Omental fat pad (tissue), 4 donors: ENCODE results near the gene NMU. TPM values are rescaled to one million over a fixed set of nuclear protein-coding genes. Genes with fewer than 3 reads are reported as not detected.

Source experiments
- ATAC-seq: fragments of 150-250 bp; one replicate; pipeline ENCODE4 v1.9.1; 2016; ENCODE audit warnings: mild to moderate bottlenecking, moderate library complexity; ENCODE audit not compliant: low FRiP score
- DNase-seq: peaks from one replicate; pipeline ENCODE4 v3.0.0-alpha.2; 2019; ENCODE audit warnings: low spot score
- CTCF ChIP-seq, 3 donors: fragments of 450-650 bp; IDR thresholded peaks; one replicate each; pipeline ENCODE4 v1.5.1; 2016 to 2017; ENCODE audit warnings: antibody characterized with exemption in 3 of 3, mild to moderate bottlenecking in 3 of 3, moderate library complexity in 2 of 3
- total RNA-seq, 4 donors: library from RNA; depleted of rRNA; stranded (reverse); fragments of >200 nt; gene quantifications; one replicate each; pipeline ENCODE4 v1.1.0, GENCODE V29; 2016

The NMU gene
- total RNA-seq, 4 donors from 2014 or later, result not detected

- ATAC-seq, result no peak
- no peak for TF ChIP-seq CTCF (IDR thresholded peaks at IDR 0.05)
- no peak for DNase-seq
Measured at GRCh38 chr4:55547918-55548317, 88.2 kb downstream of the NMU start.

GRCh38 chr4:55547466-55547770 lies 88.7 kb downstream of the NMU start:
- no peak for TF ChIP-seq CTCF (IDR thresholded peaks at IDR 0.05)
- DNase-seq (no peak), ATAC-seq (no peak)

- peak in 1 of 3 donors; percentile 39 for TF ChIP-seq CTCF (IDR thresholded peaks at IDR 0.05)
- DNase-seq (peak; percentile 42), ATAC-seq (peak; percentile 87)
Measured at GRCh38 chr4:55546756-55547465, 89.2 kb downstream of the NMU start, which contains the start of gene CLOCK. Gene CLOCK (minus strand): TSS chr4:55546909. CDS start chr4:55482785, 64,124 bp downstream.

- TF ChIP-seq CTCF (IDR thresholded peaks at IDR 0.05), result no peak
- ATAC-seq (peak; percentile 86), DNase-seq (no peak)
Measured at GRCh38 chr4:55546506-55546755, 89.7 kb downstream of the NMU start.

- DNase-seq (peak; percentile 31), ATAC-seq (peak; percentile 52)
- no peak for TF ChIP-seq CTCF (IDR thresholded peaks at IDR 0.05)
Measured at GRCh38 chr4:55545641-55546505, 90.2 kb downstream of the NMU start.

Other genes starting within 250 kb of the NMU start
- gene TMEM165, start 240.3 kb downstream of the NMU start, total RNA-seq, result 100 to 1,000 TPM; 188 to 357 (median 243) TPM
- 10 to 100 TPM; 18.7 to 30.4 (median 27.0) TPM for gene CLOCK, start 89.4 kb downstream of the NMU start, total RNA-seq
- not detected for gene PDCL2, start 44.1 kb downstream of the NMU start, total RNA-seq
- gene EXOC1L, start 183.5 kb upstream of the NMU start, total RNA-seq, result not detected
- gene EXOC1, start 217.3 kb upstream of the NMU start, total RNA-seq, result 10 to 100 TPM; 30.7 to 55.3 (median 36.9) TPM